HCT116 (cell line): ENCODE data around the gene PACSIN2. TPM values are rescaled to one million over a fixed set of nuclear protein-coding genes. Genes with fewer than 3 reads are reported as not detected.

Experiments used
- ATAC-seq: fragments of 200-7000 bp; cut with Tn5 transposase; 2 replicates; pipeline ENCODE4 v1.9.1; 2020; ENCODE audit warnings: mild to moderate bottlenecking, moderate library complexity
- BruUV-seq: library from RNA; stranded (reverse); fragments of 400-500 nt; replicated peaks from 2 replicates; lab custom pipeline; 2021; lab: Mats Ljungman, UMichigan
- CTCF ChIA-PET: fragments of 300-600 bp; sonication (Branson Sonifier 250); formaldehyde crosslinking; loops from one replicate; lab custom pipeline; 2021; ENCODE audit warnings: antibody characterized with exemption; lab: Charles Lee
- POLR2A ChIA-PET: fragments of 300-600, 350-600 bp; sonication (Branson Sonifier 250); formaldehyde crosslinking; loops from one replicate; lab custom pipeline; 2021; ENCODE audit warnings: antibody characterized with exemption; lab: Charles Lee
- RAD21 ChIA-PET, 2 experiments: fragments of 300-600 bp; sonication (Branson Sonifier 250); formaldehyde crosslinking; loops; one replicate each; lab custom pipeline; 2023; ENCODE audit warnings: low total read pairs in 2 of 2; ENCODE audit not compliant: uncharacterized antibody in 2 of 2, unreplicated experiment in 2 of 2, low non-redundant PET in 1 of 2; lab: Charles Lee
- DNase-seq: peaks from one replicate; pipeline ENCODE4 v3.0.0-alpha.2; 2010; ENCODE audit warnings: low read depth, low spot score
- H2AFZ ChIP-seq: fragments of 200-600 bp; shearing (Covaris generic), sonication (generic); 2 replicates; pipeline ENCODE4 v1.6.1; 2017; ENCODE audit warnings: low read depth, mixed run types, mixed read lengths, antibody characterized with exemption, low read length; ENCODE audit not compliant: poor library complexity, severe bottlenecking
- H3K27ac ChIP-seq: 2 replicates; pipeline ENCODE4 v1.5.1; 2012; ENCODE audit warnings: low read depth, low read length
- H3K27me3 ChIP-seq: fragments of 200-600 bp; sonication (generic); 2 replicates; pipeline ENCODE4 v1.6.1; 2016; ENCODE audit warnings: mixed run types, low read length, mixed read lengths; ENCODE audit not compliant: insufficient read depth
- H3K36me3 ChIP-seq, 2 experiments: fragments of 200-500 bp in 1 of 2; fragments of 200-600 bp in 1 of 2; sonication (Bioruptor generic) in 1 of 2; sonication (generic) in 1 of 2; 2 replicates each; pipeline versions ENCODE4 v1.5.1 to v1.6.1; 2014 to 2016; ENCODE audit warnings: low read length in 2 of 2, inconsistent platforms in 1 of 2, mixed read lengths in 1 of 2, mixed run types in 1 of 2; ENCODE audit not compliant: insufficient read depth in 2 of 2, control insufficient read depth in 1 of 2
- H3K4me1 ChIP-seq, 2 experiments: fragments of 200-600 bp in 1 of 2; sonication (generic) in 1 of 2; 2 replicates each; pipeline versions ENCODE4 v1.5.1 to v1.6.1; 2012 to 2017; ENCODE audit warnings: low read length in 2 of 2, inconsistent platforms in 1 of 2, mild to moderate bottlenecking in 1 of 2, mixed read lengths in 1 of 2, mixed run types in 1 of 2, moderate library complexity in 1 of 2; ENCODE audit not compliant: insufficient read depth in 2 of 2, control insufficient read depth in 1 of 2
- H3K4me2 ChIP-seq: fragments of 200-600 bp; sonication (generic); 2 replicates; pipeline ENCODE4 v1.6.1; 2017; ENCODE audit warnings: mixed run types, low read length, mixed read lengths
- H3K4me3 ChIP-seq, 2 experiments: fragments of 200-600 bp in 1 of 2; sonication (generic) in 1 of 2; replicated peaks in 1 of 2; 2 replicates each; pipeline ENCODE4 v1.5.1; 2011 to 2016; ENCODE audit warnings: low read length in 2 of 2, control low read depth in 1 of 2, low read depth in 1 of 2, mild to moderate bottlenecking in 1 of 2, mixed read lengths in 1 of 2, mixed run types in 1 of 2
- H3K79me2 ChIP-seq: fragments of 200-600 bp; sonication (generic); 2 replicates; pipeline ENCODE4 v1.6.1; 2017; ENCODE audit warnings: mild to moderate bottlenecking, mixed run types, low read length, moderate library complexity, mixed read lengths; ENCODE audit not compliant: insufficient read depth
- H3K9ac ChIP-seq: fragments of 200-600 bp; sonication (generic); 2 replicates; pipeline ENCODE4 v1.6.1; 2016; ENCODE audit warnings: low read length, mixed read lengths
- H3K9me2 ChIP-seq: fragments of 200-600 bp; sonication (generic), shearing (Covaris generic); 2 replicates; pipeline ENCODE4 v1.6.1; 2017; ENCODE audit warnings: mixed run types, mild to moderate bottlenecking, moderate library complexity; ENCODE audit not compliant: insufficient read depth
- H3K9me3 ChIP-seq, 2 experiments: fragments of 200-500 bp in 1 of 2; fragments of 200-600 bp in 1 of 2; sonication (Bioruptor generic) in 1 of 2; sonication (generic) in 1 of 2; 2 replicates each; pipeline ENCODE4 v1.6.1; 2014 to 2017; ENCODE audit warnings: low read length in 2 of 2, mixed read lengths in 2 of 2, inconsistent platforms in 1 of 2, low read depth in 1 of 2, mild to moderate bottlenecking in 1 of 2, mixed run types in 1 of 2, moderate library complexity in 1 of 2; ENCODE audit not compliant: control insufficient read depth in 1 of 2, insufficient read depth in 1 of 2
- H4K20me1 ChIP-seq: fragments of 200-600 bp; sonication (generic), shearing (Covaris generic); 2 replicates; pipeline ENCODE4 v1.6.1; 2017; ENCODE audit warnings: mixed run types, mild to moderate bottlenecking, moderate library complexity; ENCODE audit not compliant: insufficient read depth
- ATF3 ChIP-seq: IDR thresholded peaks from 2 replicates; pipeline ENCODE4 v1.6.1; 2012
- CBX3 ChIP-seq: IDR thresholded peaks from 2 replicates; pipeline ENCODE4 v1.6.1; 2012; ENCODE audit warnings: low read depth
- CTCF ChIP-seq, 3 experiments: fragments of 200-600 bp in 1 of 3; sonication (generic) in 1 of 3; IDR thresholded peaks in 2 of 3; conservative IDR thresholded peaks in 1 of 3; 2 replicates each; pipeline ENCODE4 v1.5.1; 2012 to 2017; ENCODE audit warnings: low read depth in 2 of 3, low read length in 2 of 3, antibody characterized with exemption in 1 of 3, borderline replicate concordance in 1 of 3, control low read depth in 1 of 3, mild to moderate bottlenecking in 1 of 3, mixed read lengths in 1 of 3, mixed run types in 1 of 3, moderate library complexity in 1 of 3; ENCODE audit not compliant: insufficient read depth in 1 of 3
- ELF1 ChIP-seq: IDR thresholded peaks from 2 replicates; pipeline ENCODE4 v1.6.1; 2012; ENCODE audit warnings: low read depth, borderline replicate concordance
- EZH2phosphoT487 ChIP-seq: fragments of 200-600 bp; IDR thresholded peaks from 2 replicates; pipeline ENCODE4 v1.6.1; 2018; ENCODE audit warnings: antibody characterized with exemption, borderline replicate concordance
- JUND ChIP-seq: IDR thresholded peaks from 2 replicates; pipeline ENCODE4 v1.6.1; 2012
- MAX ChIP-seq: IDR thresholded peaks from 2 replicates; pipeline ENCODE4 v1.6.1; 2012
- POLR2A ChIP-seq: IDR thresholded peaks from 2 replicates; pipeline ENCODE4 v1.7.0; 2011; ENCODE audit warnings: borderline replicate concordance; ENCODE audit not compliant: insufficient read depth, insufficient read length; ENCODE audit errors: extremely low read depth
- POLR2AphosphoS5 ChIP-seq: IDR thresholded peaks from 2 replicates; pipeline ENCODE4 v1.6.1; 2011; ENCODE audit warnings: mild to moderate bottlenecking, low read depth, low read length, moderate library complexity
- RAD21 ChIP-seq: IDR thresholded peaks from 2 replicates; pipeline ENCODE4 v1.6.1; 2012; ENCODE audit warnings: low read depth, mild to moderate bottlenecking
- REST ChIP-seq: IDR thresholded peaks from 2 replicates; pipeline ENCODE4 v1.6.1; 2012; ENCODE audit warnings: low read depth
- SIN3A ChIP-seq: IDR thresholded peaks from 2 replicates; pipeline ENCODE4 v1.6.1; 2012; ENCODE audit warnings: low read depth
- SRF ChIP-seq: IDR thresholded peaks from 2 replicates; pipeline ENCODE4 v1.6.1; 2012; ENCODE audit warnings: low read depth
- TCF7L2 ChIP-seq: IDR thresholded peaks from 2 replicates; pipeline ENCODE4 v1.7.0; 2011; ENCODE audit warnings: borderline replicate concordance, inconsistent platforms; ENCODE audit not compliant: insufficient read depth, insufficient read length; ENCODE audit errors: extremely low read depth
- YY1 ChIP-seq: IDR thresholded peaks from 2 replicates; pipeline ENCODE4 v1.6.1; 2011; ENCODE audit warnings: low read length, low read depth, moderate library complexity, mild to moderate bottlenecking; ENCODE audit not compliant: insufficient replicate concordance; ENCODE audit errors: extremely low read depth
- ZBTB33 ChIP-seq: IDR thresholded peaks from 2 replicates; pipeline ENCODE4 v1.6.1; 2011; ENCODE audit warnings: mild to moderate bottlenecking, low read length, moderate library complexity; ENCODE audit not compliant: insufficient replicate concordance; ENCODE audit errors: extremely low read depth
- intact Hi-C: fragments of 100-400 bp; cut with micrococcal nuclease; formaldehyde crosslinking; loops from 2 replicates; pipeline ENCODE4 v1.10.0; 2022
- total RNA-seq: library from RNA; stranded (reverse); gene quantifications from one replicate; pipeline ENCODE4 v1.2.1, GENCODE V29; 2021; ENCODE audit not compliant: unreplicated experiment

PACSIN2 gene
- total RNA-seq, 1 experiment from 2014 or later, result 48.2 TPM

- no peak for TF ChIP-seq MAX
- TF ChIP-seq ATF3, result no peak
Measured at GRCh38 chr22:42986115-42986514, 28.8 kb downstream of the PACSIN2 start (continued).

- H3K27me3 ChIP-seq, result no peaks in the 10 kb centered on the region
- H3K79me2 ChIP-seq, result peaks cover 47% of the 10 kb centered on the region
- peaks cover 4 to 6% of the 10 kb centered on the region in 2 experiments for H3K4me1 ChIP-seq
- TF ChIP-seq CBX3, result no peak
- TF ChIP-seq JUND, result no peak
- TF ChIP-seq SIN3A, result no peak
- TF ChIP-seq EZH2phosphoT487, result no peak
- TF ChIP-seq ATF3, result no peak
- TF ChIP-seq ELF1, result no peak
- no peak for TF ChIP-seq RAD21
- no peak for TF ChIP-seq POLR2AphosphoS5
- no peak for TF ChIP-seq POLR2A
- no peak for TF ChIP-seq REST
- TF ChIP-seq ZBTB33, result no peak
- no peak for TF ChIP-seq CTCF (IDR thresholded peaks at IDR 0.05 in 2 of 3, conservative IDR thresholded peaks at IDR 0.05 in 1 of 3; ENCODE audit: borderline replicate concordance in 1 of 3, insufficient read depth in 1 of 3, low read depth in 2 of 3, low read length in 2 of 3)
- no peak for TF ChIP-seq YY1
- no peak for TF ChIP-seq TCF7L2
- no peak for TF ChIP-seq SRF
- H3K9me3 ChIP-seq, result no peaks in the 10 kb centered on the region
- no peak for ATAC-seq
- BruUV-seq, result no TSS peak
- H2AFZ ChIP-seq, result no peak overlapping the region
- CTCF ChIA-PET, result no interaction called here
- H4K20me1 ChIP-seq, result no peaks in the 10 kb centered on the region
- no peaks in the 10 kb centered on the region for H3K9me2 ChIP-seq
- intact Hi-C loops, result no loop called here
- no peak for DNase-seq
- H3K4me3 ChIP-seq, result no peak overlapping the region
- H3K27ac ChIP-seq, result no peak overlapping the region
- no peaks in the 10 kb centered on the region for H3K36me3 ChIP-seq
- no peak overlapping the region for H3K4me2 ChIP-seq
- no peak overlapping the region for H3K9ac ChIP-seq
- RAD21 ChIA-PET, result no interaction called here
- POLR2A ChIA-PET, result no interaction called here
Measured at GRCh38 chr22:42985531-42985905, 29.4 kb downstream of the PACSIN2 start.
